PC-9 (cell line): ENCODE results near the gene ATP10A.

Source experiments
- EZH2 ChIP-seq: fragments of 200-600 bp; sonication (generic); IDR thresholded peaks from 2 replicates; pipeline ENCODE4 v1.8.0; 2017; ENCODE audit warnings: antibody characterized with exemption, low read depth
- TF ChIP-seq, protein P1 (sequence below): fragments of 200-600 bp; sonication (generic); conservative IDR thresholded peaks from 2 replicates; pipeline ENCODE4 v1.6.1; 2017; ENCODE audit warnings: mixed run types, antibody characterized with exemption, mild to moderate bottlenecking, moderate library complexity

- no peak for TF ChIP-seq EZH2
- TF ChIP-seq, protein P1, sequence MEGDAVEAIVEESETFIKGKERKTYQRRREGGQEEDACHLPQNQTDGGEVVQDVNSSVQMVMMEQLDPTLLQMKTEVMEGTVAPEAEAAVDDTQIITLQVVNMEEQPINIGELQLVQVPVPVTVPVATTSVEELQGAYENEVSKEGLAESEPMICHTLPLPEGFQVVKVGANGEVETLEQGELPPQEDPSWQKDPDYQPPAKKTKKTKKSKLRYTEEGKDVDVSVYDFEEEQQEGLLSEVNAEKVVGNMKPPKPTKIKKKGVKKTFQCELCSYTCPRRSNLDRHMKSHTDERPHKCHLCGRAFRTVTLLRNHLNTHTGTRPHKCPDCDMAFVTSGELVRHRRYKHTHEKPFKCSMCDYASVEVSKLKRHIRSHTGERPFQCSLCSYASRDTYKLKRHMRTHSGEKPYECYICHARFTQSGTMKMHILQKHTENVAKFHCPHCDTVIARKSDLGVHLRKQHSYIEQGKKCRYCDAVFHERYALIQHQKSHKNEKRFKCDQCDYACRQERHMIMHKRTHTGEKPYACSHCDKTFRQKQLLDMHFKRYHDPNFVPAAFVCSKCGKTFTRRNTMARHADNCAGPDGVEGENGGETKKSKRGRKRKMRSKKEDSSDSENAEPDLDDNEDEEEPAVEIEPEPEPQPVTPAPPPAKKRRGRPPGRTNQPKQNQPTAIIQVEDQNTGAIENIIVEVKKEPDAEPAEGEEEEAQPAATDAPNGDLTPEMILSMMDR: no peak
Measured at GRCh38 chr15:25795061-25795460, 68.1 kb downstream of the ATP10A start.
